H1 (cell line): ENCODE data around the gene TSC22D3. TPM values are rescaled to one million over a fixed set of nuclear protein-coding genes. Genes with fewer than 3 reads are reported as not detected.
"Not testable (repeated sequence)": the region's sequence is repeated elsewhere in the genome, so short reads cannot be mapped to it uniquely, and the experiment has no call there.

Experiments used
- CTCF ChIA-PET: fragments of 300-600 bp; sonication (Branson Sonifier 250); formaldehyde crosslinking; loops from one replicate; lab custom pipeline; 2021; ENCODE audit not compliant: partially characterized antibody; lab: Charles Lee
- POLR2A ChIA-PET: fragments of 300-600 bp; sonication (Branson Sonifier 250); formaldehyde crosslinking; loops from one replicate; lab custom pipeline; 2021; ENCODE audit warnings: inconsistent platforms; ENCODE audit not compliant: partially characterized antibody; lab: Charles Lee
- DNase-seq, 2 experiments: peaks; one replicate each; pipeline versions ENCODE4 v3.0.0 to v3.0.0-alpha.2; 2010 to 2022; ENCODE audit warnings: low spot score in 2 of 2, low read depth in 1 of 2, mixed read lengths in 1 of 2
- FAIRE-seq: peaks from 2 replicates; lab custom pipeline; 2011; peaks lifted over from hg19 to GRCh38; lab: Jason Lieb, UNC
- H2AFZ ChIP-seq: 2 replicates; pipeline ENCODE4 v1.8.1; 2012; ENCODE audit warnings: low read length, inconsistent platforms
- H2AK5ac ChIP-seq: 2 replicates; pipeline ENCODE4 v1.6.1; 2013; ENCODE audit warnings: low read depth, low read length
- H2BK120ac ChIP-seq: replicated peaks from 2 replicates; pipeline ENCODE3; 2013; ENCODE audit warnings: low read depth, low read length, inconsistent platforms
- H2BK12ac ChIP-seq: 2 replicates; pipeline ENCODE4 v1.6.1; 2013; ENCODE audit warnings: low read depth, low read length
- H2BK15ac ChIP-seq: 2 replicates; pipeline ENCODE4 v1.6.1; 2013; ENCODE audit warnings: low read length
- H2BK20ac ChIP-seq: 2 replicates; pipeline ENCODE4 v1.6.1; 2013; ENCODE audit warnings: low read length
- H2BK5ac ChIP-seq: 2 replicates; pipeline ENCODE4 v1.6.1; 2013; ENCODE audit warnings: low read depth, low read length
- H3K14ac ChIP-seq: 2 replicates; pipeline ENCODE4 v1.6.1; 2013; ENCODE audit warnings: inconsistent platforms; ENCODE audit not compliant: insufficient read length
- H3K18ac ChIP-seq: 2 replicates; pipeline ENCODE4 v1.6.1; 2013; ENCODE audit warnings: low read length; ENCODE audit errors: extremely low read depth
- H3K23ac ChIP-seq: 2 replicates; pipeline ENCODE4 v1.6.1; 2013; ENCODE audit warnings: inconsistent platforms; ENCODE audit not compliant: insufficient read length
- H3K23me2 ChIP-seq: 2 replicates; pipeline ENCODE4 v1.6.1; 2013; ENCODE audit warnings: low read depth, low read length
- H3K27ac ChIP-seq: 2 replicates; pipeline ENCODE4 v1.6.1; 2011; ENCODE audit warnings: low read depth, low read length, inconsistent platforms
- H3K27me3 ChIP-seq, 4 experiments: replicated peaks in 1 of 4; 1 replicate in 1 of 4; 2 replicates in 3 of 4; pipeline versions ENCODE4 v1.6.1 to v1.8.1; 2011 to 2013; ENCODE audit warnings: low read length in 3 of 4, mild to moderate bottlenecking in 3 of 4, inconsistent platforms in 2 of 4, mixed read lengths in 2 of 4, moderate library complexity in 1 of 4; ENCODE audit not compliant: control insufficient read depth in 3 of 4, insufficient read depth in 3 of 4; ENCODE audit errors: extremely low read depth in 1 of 4
- H3K36me3 ChIP-seq, 4 experiments: 2 replicates each; pipeline versions ENCODE4 v1.6.1 to v1.8.1; 2011 to 2013; ENCODE audit warnings: mild to moderate bottlenecking in 4 of 4, low read length in 3 of 4, moderate library complexity in 2 of 4, control low read depth in 1 of 4, inconsistent platforms in 1 of 4; ENCODE audit not compliant: insufficient read depth in 4 of 4, control insufficient read depth in 2 of 4
- H3K4ac ChIP-seq: replicated peaks from 2 replicates; pipeline ENCODE3; 2013; ENCODE audit warnings: low read length, low read depth, mixed read lengths, inconsistent platforms; ENCODE audit not compliant: insufficient read length
- H3K4me1 ChIP-seq, 4 experiments: replicated peaks in 1 of 4; 1 replicate in 1 of 4; 2 replicates in 3 of 4; pipeline versions ENCODE4 v1.6.1 to v1.8.1; 2011 to 2013; ENCODE audit warnings: low read length in 3 of 4, inconsistent platforms in 2 of 4, mixed read lengths in 1 of 4; ENCODE audit not compliant: insufficient read depth in 4 of 4, control insufficient read depth in 3 of 4
- H3K4me2 ChIP-seq, 2 experiments: 2 replicates each; pipeline versions ENCODE4 v1.6.1 to v1.8.1; 2011 to 2013; ENCODE audit warnings: low read depth in 2 of 2, low read length in 2 of 2, control low read depth in 1 of 2, inconsistent platforms in 1 of 2, mild to moderate bottlenecking in 1 of 2; ENCODE audit not compliant: insufficient read depth in 1 of 2
- H3K4me3 ChIP-seq, 4 experiments: fragments of 200-600, 300-600 bp in 1 of 4; sonication (generic), shearing (Covaris generic), sonication (Bioruptor Twin) in 1 of 4; 2 replicates each; pipeline versions ENCODE4 v1.5.1 to v1.8.1; 2011 to 2016; ENCODE audit warnings: low read length in 4 of 4, low read depth in 3 of 4, control low read depth in 2 of 4, inconsistent platforms in 2 of 4, mild to moderate bottlenecking in 2 of 4, mixed read lengths in 1 of 4, moderate library complexity in 1 of 4; ENCODE audit not compliant: insufficient read depth in 2 of 4; ENCODE audit errors: extremely low read depth in 1 of 4
- H3K56ac ChIP-seq: replicated peaks from 2 replicates; pipeline ENCODE3; 2013; ENCODE audit warnings: low read depth, mild to moderate bottlenecking, mixed read lengths, low read length, inconsistent platforms; ENCODE audit not compliant: insufficient read length
- H3K79me1 ChIP-seq: 2 replicates; pipeline ENCODE4 v1.6.1; 2013; ENCODE audit warnings: low read depth, low read length, control low read depth
- H3K79me2 ChIP-seq, 2 experiments: 2 replicates each; pipeline versions ENCODE4 v1.6.1 to v1.8.1; 2012 to 2013; ENCODE audit warnings: low read length in 2 of 2, mild to moderate bottlenecking in 2 of 2, inconsistent platforms in 1 of 2; ENCODE audit not compliant: insufficient read depth in 2 of 2, control insufficient read depth in 1 of 2
- H3K9ac ChIP-seq, 4 experiments: replicated peaks in 1 of 4; 1 replicate in 1 of 4; 2 replicates in 3 of 4; pipeline versions ENCODE4 v1.6.1 to v1.8.1; 2011 to 2013; ENCODE audit warnings: low read depth in 3 of 4, low read length in 3 of 4, control low read depth in 2 of 4, mild to moderate bottlenecking in 2 of 4, moderate library complexity in 2 of 4, inconsistent platforms in 1 of 4; ENCODE audit errors: extremely low read depth in 1 of 4
- H3K9me3 ChIP-seq, 2 experiments: 2 replicates each; pipeline versions ENCODE4 v1.6.1 to v1.8.1; 2012 to 2013; ENCODE audit warnings: mild to moderate bottlenecking in 2 of 2, moderate library complexity in 2 of 2, control low read depth in 1 of 2, inconsistent platforms in 1 of 2, low read depth in 1 of 2, low read length in 1 of 2, mixed read lengths in 1 of 2; ENCODE audit not compliant: insufficient read depth in 2 of 2
- H4K20me1 ChIP-seq, 2 experiments: replicated peaks in 1 of 2; 2 replicates each; pipeline versions ENCODE3 to v1.8.1; 2011 to 2013; ENCODE audit warnings: inconsistent platforms in 2 of 2, low read length in 2 of 2, mild to moderate bottlenecking in 1 of 2; ENCODE audit not compliant: insufficient read depth in 2 of 2, control insufficient read depth in 1 of 2
- H4K5ac ChIP-seq: 2 replicates; pipeline ENCODE4 v1.6.1; 2013; ENCODE audit warnings: low read length, low read depth, mixed read lengths, inconsistent platforms; ENCODE audit not compliant: insufficient read length
- H4K8ac ChIP-seq: 2 replicates; pipeline ENCODE4 v1.8.0; 2013; ENCODE audit warnings: mild to moderate bottlenecking, moderate library complexity, low read length, inconsistent platforms; ENCODE audit not compliant: insufficient read depth; ENCODE audit errors: extremely low read depth
- H4K91ac ChIP-seq: replicated peaks from 2 replicates; pipeline ENCODE3; 2013; ENCODE audit warnings: low read length, mixed read lengths, inconsistent platforms; ENCODE audit not compliant: insufficient read length
- WGBS, 2 experiments: shearing (Covaris generic) in 1 of 2; methylation state at CpG; one replicate each; pipeline versions ENCODE4 v1.1.6 to v1.1.7; 2013 to 2015; ENCODE audit warnings: low lambda C conversion rate in 2 of 2, mixed read lengths in 2 of 2, inconsistent platforms in 1 of 2, low coverage in 1 of 2, missing lambda C conversion rate in 1 of 2; ENCODE audit not compliant: insufficient replicate concordance in 2 of 2, insufficient coverage in 1 of 2, insufficient read length in 1 of 2; ENCODE audit errors: extremely low coverage in 1 of 2, missing lambda C conversion rate in 1 of 2; 5-methylcytosine and 5-hydroxymethylcytosine counted together
- polyA plus RNA-seq, 7 experiments: library from polyadenylated mRNA; depleted of rRNA in 3 of 7; stranded (reverse) in 5 of 7; unstranded in 2 of 7; fragments of >200 nt in 5 of 7; fragments of 200-250 nt in 2 of 7; gene quantifications; 1 replicate in 5 of 7; 2 replicates in 1 of 7; 4 replicates in 1 of 7; pipeline versions ENCODE4 v1.2.1 to v1.2.3, GENCODE V29; 2011 to 2013; ENCODE audit warnings: missing spikeins in 2 of 7, mixed read lengths in 2 of 7
- total RNA-seq: library from RNA; stranded (reverse); fragmentation: NEBNext Ultra II Directional; extraction: Animal tissue kit (Norgen Biotek cat#: 25700); gene quantifications from 2 replicates; pipeline ENCODE4 v1.2.1, GENCODE V29; 2021

TSC22D3 gene
- total and polyA plus RNA-seq, 2 of the 8 experiments (the other 6 are each of a cell fraction or from before 2014, with no cell fraction given), result 7.6 to 12.9 TPM

GRCh38 chrX:107685586-107685985, 90.0 kb downstream of the TSC22D3 start:
- H3K23me2 ChIP-seq, H2BK15ac ChIP-seq, H3K4me1 ChIP-seq, POLR2A ChIA-PET, H2BK12ac ChIP-seq, H4K91ac ChIP-seq, H3K18ac ChIP-seq, H3K4me2 ChIP-seq, H3K9ac ChIP-seq, H3K9me3 ChIP-seq, DNase-seq, H3K4ac ChIP-seq, H2BK120ac ChIP-seq, H4K8ac ChIP-seq, H2BK5ac ChIP-seq, H3K36me3 ChIP-seq, FAIRE-seq, H4K20me1 ChIP-seq, H2AK5ac ChIP-seq, H3K79me1 ChIP-seq, H3K27ac ChIP-seq, H4K5ac ChIP-seq, H3K4me3 ChIP-seq, H3K23ac ChIP-seq, H2BK20ac ChIP-seq, H3K79me2 ChIP-seq, H3K27me3 ChIP-seq, H2AFZ ChIP-seq, H3K14ac ChIP-seq, H3K56ac ChIP-seq: not testable (repeated sequence)
- WGBS, 2 experiments, result 99% methylated on average over 7 of the region's 9 CpGs; no CpG with 5 or more reads in 1 of the 2 experiments
- CTCF ChIA-PET, result interaction anchor here (0.6 to 1.7 kb wide), 6 partner anchors 9 to 65 kb away, joined by 3 to 9 read pairs (median 3); no protein-coding TSS in a partner anchor
